HS-5 (cell line): ENCODE data around the gene CHD5.

Experiments used
- DNase-seq: peaks from one replicate; pipeline ENCODE4 v3.0.0-alpha.2; 2012; ENCODE audit warnings: low read depth

The CHD5 gene

DNA sequence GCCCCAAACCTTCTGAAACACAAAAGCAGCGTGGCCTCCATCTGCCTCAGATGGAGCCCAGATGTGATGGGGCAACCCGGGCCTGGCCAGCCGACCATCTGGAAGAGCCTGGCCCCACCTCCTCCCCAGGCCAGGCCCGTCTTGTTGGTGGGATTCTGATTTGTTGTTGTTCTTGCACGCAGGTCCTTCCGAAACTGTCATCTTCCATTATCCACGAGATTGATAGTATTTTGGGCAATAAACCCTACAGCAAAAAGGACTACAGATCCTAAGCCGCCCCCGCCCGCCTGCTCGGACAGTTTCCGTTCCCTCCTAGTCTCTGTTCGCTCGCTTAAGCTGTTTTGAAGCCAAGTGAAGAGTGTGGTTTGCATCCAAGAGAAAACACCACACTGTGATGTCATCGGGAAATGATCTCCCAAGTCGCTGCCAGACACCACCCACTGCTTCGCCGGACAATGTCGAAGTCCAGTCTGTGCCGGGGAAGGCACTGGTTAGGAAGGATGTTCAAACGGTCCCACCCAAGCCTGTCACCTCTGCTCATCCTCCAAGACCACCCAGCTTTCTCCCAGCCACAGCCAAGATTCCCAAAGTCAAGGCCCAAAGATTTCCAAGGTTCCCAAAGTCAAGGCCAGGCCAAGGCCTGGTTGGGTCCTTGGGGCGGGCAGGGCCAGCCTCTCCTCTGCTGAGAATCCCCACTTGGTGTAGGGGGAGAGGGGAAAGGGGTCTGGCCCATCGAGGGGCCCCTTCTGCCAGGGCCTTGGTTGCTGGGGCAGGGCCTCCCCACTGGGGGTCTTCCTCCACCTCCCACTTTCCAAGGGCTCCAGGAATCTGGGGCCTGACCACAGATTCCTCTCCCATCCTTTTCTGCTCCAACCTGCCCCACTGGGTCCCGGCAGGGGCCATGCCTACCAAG is 81.6 kb downstream of the CHD5 start:
- DNase-seq: no peak

DNA sequence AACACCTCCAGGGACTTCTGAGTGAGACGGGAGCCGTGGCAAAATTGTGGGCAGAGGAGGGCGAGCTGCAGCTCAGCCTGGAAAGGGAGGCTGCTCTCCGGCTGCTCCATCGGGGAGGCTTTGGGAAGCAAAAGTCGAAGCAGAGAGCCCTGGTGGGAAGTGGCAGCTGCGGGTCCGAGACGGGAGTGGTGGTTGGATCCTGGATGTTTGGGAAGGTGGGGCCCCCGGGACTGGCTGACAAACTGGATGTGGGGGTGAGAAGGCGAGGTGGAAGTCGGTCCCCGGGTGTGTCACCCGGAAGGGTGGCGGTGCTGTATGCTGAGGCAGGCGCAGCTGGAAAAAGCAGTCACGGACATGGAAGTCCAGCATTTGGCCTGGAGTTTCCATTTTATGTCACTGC is 82.3 kb downstream of the CHD5 start:
- no peak for DNase-seq

DNA sequence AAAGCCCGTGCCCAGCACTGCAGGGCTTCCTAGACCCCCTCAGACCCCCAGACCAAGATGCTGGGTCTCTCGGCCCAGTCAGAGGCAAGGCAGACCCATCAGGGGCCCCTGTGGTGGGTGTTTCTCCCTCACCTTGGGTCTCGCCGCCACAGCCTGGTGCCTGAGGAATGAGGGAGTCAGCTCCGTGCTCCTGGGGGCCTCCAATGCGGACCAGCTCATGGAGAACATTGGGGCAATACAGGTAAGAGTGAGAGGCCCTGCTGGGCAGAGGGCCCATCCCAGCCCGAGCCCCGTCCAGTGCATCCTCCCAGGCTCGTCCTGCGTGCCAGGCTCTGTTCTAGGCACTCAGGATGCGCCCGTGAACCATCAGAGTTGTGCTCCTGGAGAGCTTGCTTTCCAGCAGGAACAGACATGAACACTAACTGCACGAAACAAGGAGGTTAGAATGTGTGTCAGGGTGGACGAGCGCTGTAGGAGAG is 83.0 kb downstream of the CHD5 start:
- DNase-seq: no peak

DNA sequence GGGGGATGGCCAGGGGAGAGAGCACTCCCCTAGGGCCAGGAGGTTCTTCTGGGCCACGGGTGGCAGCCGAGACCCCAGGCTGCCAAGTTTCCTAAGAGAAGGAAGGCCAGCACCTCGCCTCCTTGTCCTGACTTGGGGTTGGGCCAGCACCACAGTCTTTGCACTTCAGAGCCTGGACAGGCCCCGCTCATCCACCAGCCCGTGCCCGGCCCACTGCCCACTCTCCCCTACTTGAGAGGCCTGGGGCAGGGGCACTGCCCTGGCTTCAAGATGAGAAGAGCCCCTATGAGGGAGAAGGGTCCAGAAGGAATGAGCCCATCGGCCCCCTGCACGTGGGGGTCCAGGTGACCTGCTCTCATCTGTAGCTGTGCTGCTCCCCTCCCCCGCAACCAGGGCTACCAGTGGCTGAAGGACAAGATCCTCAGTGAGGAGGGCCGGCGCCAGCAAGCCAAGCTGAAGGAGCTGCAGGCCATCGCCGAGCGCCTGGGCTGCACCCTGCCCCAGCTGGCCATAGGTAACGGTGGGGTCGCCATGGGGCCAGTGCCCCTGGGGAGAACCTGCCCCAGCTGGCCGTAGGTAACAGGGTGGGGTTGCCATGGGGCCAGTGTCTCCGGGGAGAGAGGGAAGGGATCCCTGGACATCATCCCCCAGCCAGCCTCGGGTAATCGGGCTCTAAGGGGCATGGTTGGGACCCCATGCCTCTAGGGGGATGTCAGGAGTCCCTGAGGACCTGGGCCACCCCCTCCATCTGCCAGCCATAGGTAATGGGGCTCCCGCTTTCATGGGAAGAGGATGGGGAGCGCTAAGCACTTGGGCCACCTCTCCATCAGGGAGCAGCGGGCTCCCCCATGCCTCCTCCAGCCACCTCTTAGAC is 83.6 kb downstream of the CHD5 start:
- no peak for DNase-seq

DNA sequence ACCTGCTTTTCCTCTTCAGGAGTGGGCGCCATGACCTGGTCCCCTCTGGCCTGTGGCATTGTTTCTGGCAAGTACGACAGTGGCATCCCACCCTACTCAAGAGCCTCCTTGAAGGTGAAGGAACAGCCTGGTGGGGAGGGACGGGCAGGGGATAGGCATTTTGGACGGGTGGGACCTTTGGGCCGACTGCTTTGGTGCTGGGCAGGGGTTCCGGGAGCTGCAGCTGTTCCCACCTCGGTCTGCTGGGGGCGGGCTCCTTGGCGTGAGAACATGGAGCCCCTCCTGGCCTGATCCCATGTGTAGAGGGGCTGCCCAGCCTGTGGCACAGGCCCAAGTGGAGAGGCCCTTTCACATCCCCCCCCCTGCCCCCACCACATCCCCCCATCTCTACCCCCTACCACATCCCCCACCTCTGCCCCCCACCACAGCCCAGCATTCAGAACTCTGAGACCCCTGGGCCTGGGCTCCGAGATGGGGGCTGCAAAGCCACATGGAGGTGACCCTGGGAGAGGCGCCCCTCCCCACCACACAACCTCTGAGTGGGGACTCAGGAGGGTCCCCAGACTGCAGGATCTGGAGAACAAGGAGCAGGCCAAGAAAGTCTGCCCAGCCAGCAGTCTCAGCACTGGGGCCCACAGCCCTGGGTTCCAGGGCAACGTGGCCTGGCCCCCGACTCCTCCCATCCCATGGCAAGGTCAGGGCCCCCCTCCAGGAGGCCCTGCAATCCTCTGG is 84.4 kb downstream of the CHD5 start:
- DNase-seq: no peak

DNA sequence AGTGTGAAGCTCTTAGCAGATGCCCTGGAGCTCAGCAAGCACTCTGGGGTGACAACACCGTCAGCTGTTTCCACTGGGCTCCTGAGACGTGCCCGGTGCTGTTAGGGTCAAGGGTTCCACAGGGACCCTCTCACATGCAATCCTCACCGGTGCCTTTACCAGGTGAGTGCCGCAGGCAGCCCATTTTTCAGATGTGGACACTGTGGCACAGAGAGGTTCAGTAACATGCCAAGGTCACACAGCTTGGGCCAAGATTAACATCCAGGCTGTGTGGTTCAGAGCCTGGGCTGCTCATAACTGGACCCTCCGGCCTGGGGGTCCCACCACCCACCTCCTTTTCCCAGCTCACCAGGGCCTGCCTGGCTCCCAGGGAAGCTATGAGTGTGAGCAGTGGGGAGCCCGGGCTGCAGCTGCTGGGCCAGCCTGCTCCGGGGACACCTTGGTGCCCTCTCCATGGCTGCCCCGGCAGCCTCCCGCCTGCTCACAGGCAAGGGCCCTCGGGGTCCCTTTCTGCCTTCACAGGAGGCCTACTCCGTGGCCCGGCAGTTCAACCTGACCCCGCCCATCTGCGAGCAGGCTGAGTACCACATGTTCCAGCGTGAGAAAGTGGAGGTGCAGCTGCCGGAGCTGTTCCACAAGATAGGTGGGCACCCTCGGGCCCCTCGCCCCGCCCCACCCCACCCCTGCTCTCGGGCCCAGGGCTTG is 85.2 kb downstream of the CHD5 start:
- no peak for DNase-seq

DNA sequence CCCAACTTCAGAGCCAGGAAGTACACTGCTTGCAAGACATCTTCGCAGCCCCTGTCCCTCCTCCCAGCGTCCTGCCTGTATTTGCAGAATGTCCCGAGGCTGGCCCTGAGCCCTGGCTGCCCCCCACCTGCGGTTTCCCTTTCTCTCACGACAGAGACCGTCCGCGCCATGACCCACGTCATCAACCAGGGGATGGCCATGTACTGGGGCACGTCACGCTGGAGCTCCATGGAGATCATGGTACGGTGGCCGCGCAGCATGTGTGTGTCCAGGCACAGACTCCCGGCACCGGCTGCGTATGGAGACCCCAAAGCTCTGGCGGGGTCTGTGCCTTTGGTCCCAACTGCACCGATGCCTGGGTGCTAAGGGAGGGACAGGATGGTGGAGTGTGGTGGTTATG is 85.9 kb downstream of the CHD5 start:
- DNase-seq: no peak

DNA sequence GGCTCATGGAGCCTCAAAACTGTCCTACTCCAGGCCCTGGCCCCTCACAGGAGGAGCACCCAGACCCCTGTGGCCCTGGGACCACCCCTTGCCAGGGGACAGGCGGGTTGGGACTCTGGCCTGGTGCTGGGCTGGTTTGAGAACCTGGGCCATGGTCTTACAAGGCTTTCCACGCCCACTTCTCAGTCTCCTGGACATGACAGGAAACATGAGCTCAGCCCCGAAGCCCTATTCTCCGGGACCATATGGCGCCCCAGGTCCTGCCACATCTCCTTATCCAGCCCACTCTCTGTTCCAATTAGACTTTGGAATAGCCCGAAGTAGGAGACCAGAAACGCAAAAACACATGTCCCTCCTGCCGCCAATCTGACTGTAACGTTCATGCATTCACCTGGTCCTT is 86.5 kb downstream of the CHD5 start:
- no peak for DNase-seq

DNA sequence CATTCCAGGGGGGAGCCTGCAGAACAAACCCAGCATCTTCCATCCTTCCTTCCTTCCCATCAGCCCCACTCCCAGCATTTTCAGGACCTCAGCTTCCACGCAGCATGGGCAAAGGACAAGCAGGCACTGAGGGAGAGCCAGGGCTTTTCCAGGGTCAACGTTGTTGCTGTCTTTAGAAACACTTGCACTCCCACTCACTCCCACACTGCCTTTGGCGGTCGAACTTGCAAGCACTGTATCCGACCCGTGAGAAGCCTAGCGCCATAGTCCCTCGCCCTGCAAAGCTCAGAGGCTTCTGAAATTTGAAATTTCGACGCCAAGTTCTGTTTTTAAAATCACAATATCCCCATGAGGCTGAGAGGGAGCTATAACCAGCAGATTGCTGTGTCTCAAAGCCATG is 87.0 kb downstream of the CHD5 start:
- no peak for DNase-seq

DNA sequence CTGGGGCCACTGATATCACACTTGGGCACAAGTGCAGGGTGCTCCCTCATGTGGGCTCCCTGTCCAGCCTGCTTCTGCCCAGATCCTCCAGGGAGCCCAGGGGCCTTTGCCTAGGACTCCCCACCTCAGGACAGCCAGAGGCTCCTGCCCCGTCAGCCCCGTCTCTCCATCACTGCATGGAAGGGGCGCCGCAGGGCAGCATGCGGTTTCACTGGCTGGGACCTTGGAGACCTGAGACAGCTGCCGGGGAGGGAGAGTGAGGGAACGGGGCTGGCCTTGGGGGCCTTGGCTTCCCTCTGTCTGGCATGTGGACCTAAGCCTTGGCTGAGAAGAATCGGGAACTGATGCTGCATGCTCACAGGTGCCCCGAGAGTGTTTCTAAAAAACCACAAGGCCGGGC is 87.9 kb downstream of the CHD5 start:
- DNase-seq: no peak

DNA sequence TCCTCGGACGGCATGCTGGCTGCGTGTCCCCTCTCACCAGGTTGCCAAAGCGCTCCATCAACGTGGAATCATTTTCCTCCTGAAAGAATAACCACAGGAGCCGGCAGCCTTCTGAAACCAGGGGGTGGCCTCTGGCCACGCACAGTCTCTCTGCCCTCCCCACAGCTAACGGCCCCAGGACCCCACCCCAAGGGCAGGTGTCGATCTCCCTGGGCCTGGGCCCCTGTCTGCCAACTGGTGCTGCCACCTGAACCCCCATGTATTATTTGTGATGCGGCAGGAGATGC is 88.4 kb downstream of the CHD5 start:
- DNase-seq: no peak

DNA sequence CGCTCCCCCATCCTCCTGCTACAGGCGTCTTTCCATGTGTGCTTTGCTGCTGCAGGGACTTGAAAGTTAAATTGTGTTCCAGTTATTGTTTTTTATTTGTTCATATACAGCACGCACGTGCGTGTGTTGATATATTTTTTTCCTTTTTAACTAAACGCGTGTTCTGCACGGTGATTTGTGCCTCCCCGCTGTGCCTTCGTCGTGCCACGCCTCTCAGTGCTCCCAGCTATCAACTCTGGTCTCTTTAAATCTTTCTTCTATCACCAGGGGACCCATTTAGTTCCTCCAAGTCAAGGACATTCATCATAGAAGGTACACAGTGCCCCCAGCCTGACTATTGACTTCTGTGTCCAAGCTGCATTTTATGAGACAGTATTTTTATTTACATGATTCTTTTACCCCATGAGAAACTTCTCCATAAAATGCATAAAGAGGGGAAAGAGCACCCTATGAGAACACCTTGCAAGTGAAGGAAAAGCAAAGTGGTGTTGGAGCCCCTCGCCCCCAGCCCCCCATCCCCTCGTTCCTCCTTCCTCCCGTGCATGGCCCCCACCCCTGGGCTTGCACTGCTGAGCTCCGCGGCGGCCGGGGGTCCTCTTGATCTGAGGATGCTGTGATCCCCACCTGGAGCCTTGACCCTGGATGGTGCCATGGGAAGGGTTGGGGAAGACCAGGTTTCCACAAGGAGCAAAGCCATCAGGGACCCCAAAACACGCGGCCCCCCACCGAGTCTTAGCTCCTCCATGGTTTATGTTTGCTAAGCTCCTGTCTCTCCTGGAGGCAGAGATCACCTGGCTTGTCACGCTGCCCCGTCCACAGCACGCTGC is 88.9 kb downstream of the CHD5 start:
- no peak for DNase-seq

DNA sequence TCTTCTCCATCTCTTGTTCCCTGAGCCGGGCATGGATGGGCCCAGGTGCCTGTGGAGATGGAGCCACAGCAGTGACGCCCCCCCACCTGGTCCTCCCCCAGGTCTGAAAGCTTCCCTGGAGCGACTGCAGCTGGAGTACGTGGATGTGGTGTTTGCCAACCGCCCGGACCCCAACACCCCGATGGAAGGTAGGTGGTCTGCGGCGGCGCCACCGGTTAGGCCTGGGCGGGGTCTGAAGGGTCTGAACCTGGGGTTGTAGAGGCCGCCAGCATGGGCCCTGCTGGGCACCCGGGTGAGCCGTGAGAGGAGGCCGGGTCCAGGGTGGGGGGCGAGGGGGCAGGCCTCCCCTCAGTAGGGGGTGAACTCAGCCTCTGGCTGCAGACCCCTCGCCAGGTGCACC is 89.8 kb downstream of the CHD5 start:
- no peak for DNase-seq

DNA sequence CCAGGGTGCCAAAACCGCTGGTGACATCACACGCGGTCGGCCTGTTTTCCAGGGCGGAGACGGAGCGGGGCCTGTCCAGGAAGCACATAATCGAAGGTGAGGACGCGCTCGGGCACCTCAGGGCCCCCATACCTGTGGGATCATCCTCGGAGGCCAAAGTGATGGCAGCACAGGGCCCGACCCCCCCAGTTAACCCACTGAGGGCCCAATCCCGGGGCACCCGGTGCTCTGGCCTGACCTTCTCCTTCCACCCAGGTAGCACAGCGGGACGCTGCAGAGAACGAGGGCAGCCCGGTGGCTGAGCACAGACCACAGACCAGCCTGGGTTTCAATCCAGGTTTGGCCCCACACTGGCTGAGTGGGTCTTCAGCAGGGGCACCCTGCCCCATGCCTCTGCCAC is 91.2 kb downstream of the CHD5 start:
- no peak for DNase-seq

DNA sequence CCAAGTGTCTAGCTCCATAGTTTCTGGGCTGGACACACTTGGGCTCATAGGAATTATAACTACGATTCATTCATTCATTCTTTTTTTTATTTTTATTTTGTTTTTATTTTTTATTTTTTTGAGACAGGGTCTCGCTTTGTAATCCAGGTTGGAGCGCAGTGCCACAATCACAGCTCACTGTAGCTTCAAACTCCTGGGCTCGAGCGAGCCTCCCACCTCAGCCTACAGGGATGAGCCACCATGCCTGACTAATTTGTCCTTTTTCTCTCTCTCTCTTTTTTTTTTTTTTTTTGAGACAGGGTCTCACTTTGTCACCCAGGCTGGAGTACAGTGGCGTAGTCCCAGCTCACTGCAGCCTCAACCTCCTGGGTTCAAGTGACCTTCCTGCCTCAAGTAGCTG is 92.2 kb downstream of the CHD5 start:
- DNase-seq: no peak

DNA sequence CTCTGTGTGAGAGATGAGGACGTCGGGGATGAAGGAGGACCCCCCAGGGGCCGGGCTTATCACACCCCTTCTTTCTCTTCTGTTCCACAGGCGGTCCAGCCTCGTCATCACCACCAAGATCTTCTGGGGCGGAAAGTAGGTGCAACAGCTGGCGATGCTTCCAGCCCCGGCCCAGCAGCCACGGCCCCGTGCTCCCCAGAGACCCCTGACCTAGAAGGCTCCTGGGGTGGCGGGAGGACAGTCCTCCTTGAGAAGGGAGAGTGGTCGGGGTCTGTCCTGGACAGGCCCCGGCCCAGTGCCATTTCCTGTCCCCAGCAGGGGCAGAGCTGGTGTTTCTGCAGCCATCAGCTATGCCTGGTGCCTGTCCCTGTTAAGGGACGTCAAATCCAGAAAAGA is 92.7 kb downstream of the CHD5 start:
- DNase-seq: no peak

DNA sequence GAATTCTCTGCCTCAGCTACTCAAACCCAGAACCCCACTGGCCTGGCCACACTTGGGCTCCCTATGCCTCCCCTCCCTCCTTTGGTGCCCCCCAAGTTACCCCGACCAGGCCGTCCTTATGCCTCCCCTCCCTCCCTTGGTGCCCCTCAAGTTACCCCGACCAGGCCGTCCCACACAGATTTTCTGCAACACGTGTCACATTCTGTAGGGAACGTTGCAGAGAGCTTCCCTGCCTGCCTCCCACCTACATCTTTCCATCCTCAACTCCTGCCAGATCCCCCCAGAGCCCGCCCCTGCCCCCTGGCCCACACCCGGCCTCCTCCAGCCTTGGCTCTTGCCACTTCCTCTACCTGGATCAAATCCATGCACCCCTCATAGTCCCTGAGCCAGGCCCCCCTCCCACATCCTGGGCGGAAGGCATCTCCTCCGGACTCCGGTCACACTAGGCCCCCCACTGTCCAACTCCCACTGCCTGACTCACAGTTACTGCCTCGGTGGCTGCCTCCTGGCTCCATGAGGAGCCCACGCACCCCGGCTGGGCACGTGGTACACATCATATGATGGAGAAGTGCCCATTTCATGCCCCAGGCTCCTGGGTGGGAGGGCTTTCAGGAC is 93.3 kb downstream of the CHD5 start:
- no peak for DNase-seq

DNA sequence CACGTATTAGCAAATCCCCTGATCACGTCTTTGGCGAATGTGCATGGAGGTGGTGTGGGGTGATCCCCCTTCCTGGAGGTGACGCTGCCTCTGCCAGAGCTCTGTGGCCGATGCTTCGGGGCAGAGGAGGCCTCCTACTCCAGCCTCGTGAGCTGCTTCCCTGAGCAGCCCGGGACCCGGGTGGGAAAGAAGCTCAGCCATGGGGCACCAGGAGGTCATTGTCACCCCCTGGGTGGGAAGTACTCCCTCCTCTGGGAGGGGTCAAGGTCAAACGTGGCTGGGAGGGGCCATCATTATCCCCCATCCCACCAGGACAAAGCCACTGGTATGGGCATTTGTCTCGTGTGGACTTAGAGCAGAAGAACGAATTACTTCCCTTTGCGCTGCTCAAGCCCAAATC is 93.8 kb downstream of the CHD5 start:
- no peak for DNase-seq

DNA sequence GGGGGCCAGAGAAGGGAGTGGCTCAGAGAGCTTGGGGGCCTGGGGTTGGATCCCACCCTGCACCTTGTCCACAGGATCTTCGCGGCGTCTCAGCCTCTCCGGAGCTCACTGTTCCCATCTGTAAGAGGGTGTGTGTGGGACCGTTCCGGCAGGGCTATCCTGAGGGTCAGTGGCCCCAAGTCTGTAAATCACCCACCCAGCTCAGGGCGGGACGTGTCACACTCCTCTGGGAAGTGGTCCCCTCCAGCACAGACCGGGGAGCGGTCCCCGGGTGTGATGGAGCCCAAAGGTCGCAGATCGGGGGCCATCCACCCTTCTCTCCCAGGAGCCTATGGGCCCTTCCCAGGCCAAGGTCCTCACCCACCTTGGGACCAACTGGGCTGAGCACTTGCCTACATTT is 94.5 kb downstream of the CHD5 start:
- no peak for DNase-seq

DNA sequence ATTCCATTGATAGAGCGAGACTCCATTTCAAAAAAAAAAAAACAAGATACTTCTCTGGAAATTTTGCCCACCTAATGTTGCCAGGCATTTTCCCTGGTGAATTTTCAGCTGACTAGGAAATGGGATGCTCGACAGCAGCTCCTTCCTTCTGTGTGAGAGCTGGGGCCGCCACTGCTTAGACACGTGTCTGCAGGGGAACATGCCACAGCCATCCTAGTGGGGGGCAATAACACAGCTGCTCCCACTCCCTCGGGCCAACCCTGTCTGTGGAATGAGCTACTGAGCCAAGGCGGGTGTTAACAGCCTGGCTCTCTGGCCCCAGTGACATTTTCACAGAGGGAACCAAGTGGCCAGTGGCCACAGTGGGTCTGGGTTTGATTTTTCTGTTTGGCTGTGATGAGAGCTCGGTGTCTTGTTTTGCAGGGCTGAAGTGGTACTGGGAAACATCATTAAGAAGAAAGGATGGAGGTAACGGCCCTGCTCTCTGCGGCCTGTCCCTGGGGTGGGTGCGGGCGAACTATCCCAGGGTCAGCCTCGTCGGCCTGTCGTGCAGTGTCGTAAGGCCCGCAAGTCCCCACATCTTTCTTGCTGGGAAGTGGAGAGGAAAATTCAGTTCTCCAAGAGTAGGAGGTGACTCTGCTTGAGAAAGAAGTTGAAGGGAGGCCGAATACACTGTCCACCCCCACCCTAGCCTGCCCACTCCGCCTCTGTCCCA is 95.2 kb downstream of the CHD5 start:
- no peak for DNase-seq
